GM12891 (cell line): ENCODE results near the gene SNRNP25.

Experiments
- DNase-seq: peaks from one replicate; pipeline ENCODE4 v3.0.0; 2011; ENCODE audit warnings: low spot score; ENCODE audit not compliant: insufficient read length
- FAIRE-seq: peaks from 2 replicates; lab custom pipeline; 2011; peaks lifted over from hg19 to GRCh38; lab: Jason Lieb, UNC
- PAX5 ChIP-seq: IDR thresholded peaks from 2 replicates; pipeline ENCODE4 v1.6.1; 2011; ENCODE audit warnings: low read length, moderate library complexity, mild to moderate bottlenecking; ENCODE audit not compliant: insufficient read depth, severe bottlenecking
- POLR2A ChIP-seq: IDR thresholded peaks from 2 replicates; pipeline ENCODE4 v1.6.1; 2011; ENCODE audit warnings: low read depth, low read length, control low read depth
- POLR2AphosphoS5 ChIP-seq: IDR thresholded peaks from 2 replicates; pipeline ENCODE4 v1.6.1; 2011; ENCODE audit warnings: low read depth, low read length, control low read depth
- POU2F2 ChIP-seq: IDR thresholded peaks from 2 replicates; pipeline ENCODE4 v1.6.1; 2011; ENCODE audit warnings: low read depth, mild to moderate bottlenecking, control low read depth, low read length, moderate library complexity
- SPI1 ChIP-seq: IDR thresholded peaks from 2 replicates; pipeline ENCODE4 v1.6.1; 2011; ENCODE audit warnings: low read depth, low read length, control low read depth
- TAF1 ChIP-seq: IDR thresholded peaks from 2 replicates; pipeline ENCODE4 v1.6.1; 2011; ENCODE audit warnings: low read depth, low read length, control low read depth

SNRNP25 gene

GRCh38 chr16:71540-72401 lies 18.1 kb downstream of the SNRNP25 start:
- TF ChIP-seq TAF1 = no peak
- no peak for TF ChIP-seq PAX5
- no peak for TF ChIP-seq POLR2A
- FAIRE-seq = no peak

GRCh38 chr16:72561-73548 lies 19.2 kb downstream of the SNRNP25 start, which contains the start of gene RHBDF1:
RHBDF1 (minus strand) TSS chr16:72631; CDS start chr16:65015, 7,616 bp downstream.
- FAIRE-seq (peak; percentile 87), DNase-seq (no peak)
- TF ChIP-seq TAF1 = no peak
- TF ChIP-seq POU2F2 = no peak
- no peak for TF ChIP-seq POLR2A
- TF ChIP-seq POLR2AphosphoS5 = no peak
- TF ChIP-seq PAX5 = no peak
- TF ChIP-seq SPI1 = no peak

More at GRCh38 chr16:71540-72401, 18.1 kb downstream of the SNRNP25 start:
- DNase-seq = no peak

- DNase-seq (no peak), FAIRE-seq (no peak)
- TF ChIP-seq SPI1 (no peak), PAX5 (no peak), TAF1 (no peak)
Observed at GRCh38 chr16:74051-74746, 20.6 kb downstream of the SNRNP25 start.

- no peak for DNase-seq
- FAIRE-seq = no peak
- TF ChIP-seq POLR2AphosphoS5 (no peak), PAX5 (no peak), POU2F2 (no peak), POLR2A (no peak)
Observed at GRCh38 chr16:74747-75334, 21.2 kb downstream of the SNRNP25 start.

DNA sequence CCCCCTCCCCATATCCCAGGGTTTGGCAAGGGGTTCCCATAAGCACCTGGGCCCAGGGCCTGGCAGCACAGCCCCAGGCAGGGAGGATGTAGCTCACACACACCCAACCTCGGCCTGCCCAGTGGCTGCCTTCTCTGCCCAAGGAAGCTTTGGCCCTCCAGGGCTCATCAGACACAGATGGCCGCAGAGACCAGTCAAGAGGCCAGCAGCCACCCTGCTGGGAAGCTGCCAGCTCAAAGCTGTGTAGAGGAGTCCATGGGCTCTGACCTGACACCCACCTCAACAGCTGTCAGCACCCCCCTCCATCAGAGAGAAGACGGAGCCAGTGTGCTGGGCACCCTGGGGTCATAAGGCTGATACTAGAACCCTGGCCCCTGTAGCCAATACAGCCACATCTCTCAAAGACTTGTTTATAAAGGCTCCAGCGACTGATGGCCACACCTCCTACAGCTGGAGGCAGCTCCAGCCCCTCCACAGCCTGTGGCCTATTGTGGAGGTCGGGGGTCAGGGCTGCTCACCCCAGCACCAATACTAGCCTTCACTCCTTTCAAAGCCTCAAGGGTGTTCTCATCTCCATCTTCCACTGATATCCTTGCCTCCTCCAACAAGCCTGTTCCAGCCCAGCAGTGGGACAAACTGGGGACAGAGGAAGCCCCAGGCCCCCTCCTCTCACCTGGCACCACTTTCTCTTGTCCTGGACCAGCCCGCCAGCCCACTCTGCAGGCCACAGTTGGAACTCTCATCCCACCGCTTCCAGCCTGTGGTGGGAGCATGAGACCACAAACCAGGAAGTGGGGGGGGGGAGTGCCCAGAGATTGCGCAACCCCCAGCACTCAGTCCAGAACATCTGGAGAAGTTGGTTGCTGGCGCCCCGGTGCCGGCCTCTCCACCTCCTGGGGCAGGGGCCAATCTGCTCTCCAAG lies 22.2 kb downstream of the SNRNP25 start:
- FAIRE-seq = peak; percentile 51
- no peak for TF ChIP-seq TAF1
- TF ChIP-seq POLR2AphosphoS5 = no peak
- TF ChIP-seq PAX5 = no peak
- TF ChIP-seq POLR2A = no peak
- no peak for TF ChIP-seq POU2F2
- TF ChIP-seq SPI1 = no peak
- DNase-seq = no peak

DNA sequence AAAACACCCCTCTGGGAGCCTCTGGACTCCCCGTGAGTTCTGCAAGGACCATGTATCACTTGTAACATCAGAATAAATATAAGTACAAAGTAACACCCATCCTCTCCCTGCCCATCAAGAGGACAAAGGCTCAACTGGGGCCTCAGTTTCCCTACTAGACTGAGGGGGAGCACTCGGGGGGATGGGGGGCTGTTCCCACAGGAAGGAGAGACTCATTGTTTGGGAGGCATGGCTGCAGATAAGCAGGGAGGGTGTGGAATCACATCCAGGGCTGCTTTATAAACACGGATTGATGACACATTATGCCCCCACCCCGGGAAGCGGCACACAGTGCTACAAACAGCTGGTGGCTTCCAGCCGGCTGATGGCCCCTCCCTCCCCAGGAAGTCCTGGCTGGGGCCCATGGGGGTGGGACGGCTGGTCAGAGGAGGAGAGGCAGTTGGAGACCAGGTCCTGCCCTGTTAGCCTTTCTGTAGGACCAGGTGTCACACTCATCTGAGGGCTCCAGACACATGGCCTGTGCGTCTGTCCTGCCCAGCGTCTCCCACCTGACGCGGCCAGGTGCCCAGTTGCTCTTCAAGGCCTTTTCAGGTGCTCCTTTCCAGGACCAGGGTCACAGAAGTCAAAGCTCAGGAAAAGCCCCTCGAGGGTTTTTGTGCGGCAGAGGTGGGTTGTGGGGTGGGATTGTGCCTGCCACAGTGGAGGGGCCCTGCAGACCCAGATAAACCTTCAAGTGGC lies 23.1 kb downstream of the SNRNP25 start:
- TF ChIP-seq POLR2A (no peak), POU2F2 (peak; percentile 8; the same call in 1 of the 2 replicates)
- DNase-seq (no peak), FAIRE-seq (peak; percentile 74)

GRCh38 chr16:77273-77806 lies 23.7 kb downstream of the SNRNP25 start:
- TF ChIP-seq PAX5 = no peak
- no peak for TF ChIP-seq TAF1
- TF ChIP-seq SPI1 = no peak
- no peak for TF ChIP-seq POLR2A
- no peak; the same call in 1 of the 2 replicates for TF ChIP-seq POU2F2
- DNase-seq = peak; percentile 77
- FAIRE-seq = peak; percentile 89
